Sigmoid colon (tissue), 7 donors: Measurements from ENCODE around the gene GPAT2. TPM values are rescaled to one million over a fixed set of nuclear protein-coding genes. Genes with fewer than 3 reads are reported as not detected.
"Not testable (repeated sequence)": the region's sequence is repeated elsewhere in the genome, so short reads cannot be mapped to it uniquely, and the experiment has no call there.

ENCODE experiments used
- DNase-seq: peaks from one replicate; pipeline ENCODE4 v3.0.0-alpha.2; 2019
- H3K27ac ChIP-seq, 4 donors: fragments of 200-600 bp; sonication (generic); one replicate each; pipeline ENCODE4 v1.5.1; 2016 to 2019; ENCODE audit warnings: mild to moderate bottlenecking in 1 of 4
- H3K27me3 ChIP-seq, 3 donors: fragments of 200-600 bp; sonication (generic); one replicate each; pipeline ENCODE4 v1.5.1; 2019; ENCODE audit warnings: mild to moderate bottlenecking in 1 of 3
- H3K36me3 ChIP-seq, 4 donors: fragments of 200-600 bp; sonication (generic); one replicate each; pipeline ENCODE4 v1.5.1; 2016 to 2019
- H3K4me1 ChIP-seq, 4 donors: fragments of 200-600 bp; sonication (generic); one replicate each; pipeline ENCODE4 v1.5.1; 2017 to 2019
- H3K4me3 ChIP-seq, 4 donors: fragments of 200-600 bp; sonication (generic); one replicate each; pipeline ENCODE4 v1.5.1; 2017 to 2019; ENCODE audit warnings: mild to moderate bottlenecking in 2 of 4, moderate library complexity in 1 of 4
- H3K9me3 ChIP-seq, 4 donors: fragments of 200-600 bp in 3 of 4; sonication (generic) in 3 of 4; one replicate each; pipeline versions ENCODE4 v1.5.1 to v1.6.1; 2013 to 2019
- WGBS, 2 donors: extraction: QIAGEN DNeasy Blood & Tissue Kit; methylation state at CpG; one replicate each; pipeline ENCODE4 v1.1.7; 2013; 5-methylcytosine and 5-hydroxymethylcytosine counted together
- intact Hi-C: fragments of 100-400 bp; cut with DNase I; formaldehyde crosslinking; loops from one replicate; pipeline ENCODE4 v1.15.1; 2023
- polyA plus RNA-seq, 3 donors: library from polyadenylated mRNA; stranded (reverse); fragments of 200-250 nt; gene quantifications; one replicate each; pipeline ENCODE4 v1.2.3, GENCODE V29; 2013
- total RNA-seq, 4 donors: library from RNA; depleted of rRNA; stranded (reverse); fragments of >200 nt; gene quantifications; one replicate each; pipeline ENCODE4 v1.1.0, GENCODE V29; 2016
- donor health status: healthy with polysubstance abuse.
- donor health status: Bipolar disorder and iron deficiency.
- donor health status: healthy.

The GPAT2 gene
- total and polyA plus RNA-seq, 7 donors, result 0.23 to 5.1 (median 1.8) TPM

DNA sequence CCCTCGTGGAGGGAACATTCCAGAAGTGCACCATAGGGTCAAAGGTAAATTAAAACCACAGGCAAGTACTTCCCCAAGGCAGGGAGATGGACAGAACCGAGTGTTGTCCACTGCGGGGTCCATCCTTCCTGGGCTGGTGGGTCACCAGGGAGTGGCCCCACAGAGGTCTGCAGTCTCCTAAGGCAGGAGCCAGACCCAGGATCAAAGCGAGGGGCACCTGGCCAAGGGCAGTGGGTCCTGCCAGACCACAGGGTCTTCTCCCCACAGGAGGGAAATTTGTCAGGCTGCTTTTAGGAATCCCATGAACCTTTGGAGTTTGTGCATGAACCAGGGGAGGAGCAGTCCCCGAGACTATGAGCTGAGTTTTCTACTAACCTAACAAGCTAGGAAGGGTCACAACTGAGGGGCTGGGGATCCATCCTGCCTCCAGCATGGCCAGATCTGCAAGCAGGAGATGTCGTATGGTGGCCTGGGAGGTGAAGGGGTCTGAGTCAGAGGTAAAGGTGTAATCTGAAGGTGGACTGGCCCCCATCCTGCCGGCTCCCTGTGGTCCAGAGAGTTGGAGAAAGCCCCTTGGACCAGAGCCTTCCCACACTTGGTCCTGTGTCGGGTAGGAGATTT, 26.6 kb upstream of the GPAT2 start:
- H3K4me1 ChIP-seq, H3K27me3 ChIP-seq, H3K9me3 ChIP-seq, H3K4me3 ChIP-seq, H3K36me3 ChIP-seq, H3K27ac ChIP-seq, DNase-seq, intact Hi-C loops: not testable (repeated sequence)
- 77 to 84% methylated on average over 8 of the region's 8 CpGs for WGBS, 2 donors

DNA sequence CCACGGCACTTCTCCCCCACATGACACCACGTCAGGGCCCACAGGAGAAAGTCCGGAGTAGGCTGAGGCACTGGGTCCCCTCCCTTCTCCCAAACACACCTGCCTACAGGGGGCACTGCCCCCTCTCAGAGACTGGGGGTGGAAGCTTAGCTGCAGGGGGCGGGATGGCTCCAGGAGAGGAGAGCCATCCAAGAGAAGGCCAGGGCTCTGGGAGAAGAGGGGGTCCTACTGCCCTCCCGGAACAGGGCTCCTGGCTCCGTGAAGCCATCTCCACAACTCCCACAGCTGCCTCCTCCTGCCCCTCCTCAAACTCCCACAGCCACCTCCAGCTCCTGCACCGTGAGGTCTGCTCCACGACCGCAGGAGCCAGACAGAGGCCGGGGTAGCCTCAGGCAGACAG, 25.6 kb upstream of the GPAT2 start:
- H3K27ac ChIP-seq, intact Hi-C loops, H3K4me3 ChIP-seq, H3K9me3 ChIP-seq, H3K4me1 ChIP-seq, H3K36me3 ChIP-seq, DNase-seq, H3K27me3 ChIP-seq: not testable (repeated sequence)
- 65 to 80% methylated on average over 7 to 9 of the region's 10 CpGs for WGBS, 2 donors

DNA sequence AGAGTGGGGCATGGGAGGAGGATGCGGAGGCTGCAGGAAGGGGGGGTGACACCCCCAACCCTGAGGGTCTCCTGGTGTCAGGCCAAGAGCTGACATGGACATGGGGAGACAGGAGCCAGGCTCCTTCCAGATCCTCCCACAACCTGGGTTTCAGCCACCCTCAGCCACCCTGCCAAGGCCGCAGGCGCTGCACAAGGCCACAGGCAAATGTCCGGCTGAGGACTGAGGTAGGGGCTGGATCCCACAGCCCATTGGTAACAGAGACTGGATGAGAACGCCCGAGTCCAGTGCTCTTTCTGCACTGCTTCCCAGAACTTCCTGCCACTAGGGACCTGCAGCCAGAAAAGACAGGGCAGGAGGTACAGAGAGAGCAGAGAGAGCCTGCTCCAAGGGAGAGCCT, 24.7 kb upstream of the GPAT2 start:
- H3K36me3 ChIP-seq, H3K27ac ChIP-seq, H3K4me1 ChIP-seq, H3K4me3 ChIP-seq, H3K27me3 ChIP-seq, H3K9me3 ChIP-seq, intact Hi-C loops, DNase-seq: not testable (repeated sequence)
- WGBS, 2 donors, result 90 to 93% methylated on average over 5 of the region's 6 CpGs

DNA sequence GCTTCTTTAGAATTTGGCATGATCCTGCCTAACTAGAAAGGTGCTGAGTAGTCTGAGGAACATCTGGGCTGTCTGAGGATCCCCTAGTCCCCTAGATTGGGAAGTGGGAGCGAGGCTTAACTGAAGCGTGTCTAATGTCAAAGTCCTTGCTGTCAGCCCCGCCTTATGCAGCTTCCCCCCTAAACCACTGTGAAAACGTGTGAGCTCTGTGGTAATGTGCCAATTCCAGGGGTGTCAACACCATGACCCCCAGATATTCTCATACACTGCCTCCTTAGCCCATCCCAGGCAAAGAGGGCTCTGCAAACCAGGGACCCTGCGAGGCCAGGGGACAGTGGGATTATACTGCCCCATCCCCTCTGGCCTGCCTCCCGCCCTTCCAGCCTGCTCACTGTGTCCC, 21.1 kb upstream of the GPAT2 start:
- H3K27ac ChIP-seq, H3K36me3 ChIP-seq, H3K4me3 ChIP-seq, H3K27me3 ChIP-seq, H3K4me1 ChIP-seq, H3K9me3 ChIP-seq, intact Hi-C loops, DNase-seq: not testable (repeated sequence)
- 61 to 62% methylated on average over 2 to 3 of the region's 6 CpGs for WGBS, 2 donors

DNA sequence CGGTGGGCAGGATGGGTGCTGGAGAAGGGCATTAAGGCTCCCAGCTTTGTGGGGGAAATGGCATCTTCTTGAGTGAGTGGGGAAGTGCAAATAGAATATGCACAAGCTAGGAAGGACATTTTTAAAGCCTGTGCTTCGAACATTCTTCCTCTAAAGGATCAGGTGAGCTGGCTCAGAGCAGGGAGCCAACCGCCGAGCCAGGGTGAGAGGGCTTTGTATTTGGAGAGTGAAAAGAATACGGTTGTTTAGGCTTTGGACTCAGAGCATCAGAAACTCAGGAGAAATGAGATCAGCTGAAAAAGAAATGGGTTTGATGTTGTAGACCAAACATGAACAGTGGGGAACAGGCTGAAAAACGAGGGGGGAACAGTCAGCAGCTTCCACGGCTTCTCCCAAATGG, 19.8 kb upstream of the GPAT2 start:
- H3K9me3 ChIP-seq, H3K27me3 ChIP-seq, H3K36me3 ChIP-seq, H3K4me3 ChIP-seq, H3K27ac ChIP-seq, DNase-seq, H3K4me1 ChIP-seq, intact Hi-C loops: not testable (repeated sequence)
- 87 to 88% methylated on average over 6 of the region's 7 CpGs for WGBS, 2 donors

DNA sequence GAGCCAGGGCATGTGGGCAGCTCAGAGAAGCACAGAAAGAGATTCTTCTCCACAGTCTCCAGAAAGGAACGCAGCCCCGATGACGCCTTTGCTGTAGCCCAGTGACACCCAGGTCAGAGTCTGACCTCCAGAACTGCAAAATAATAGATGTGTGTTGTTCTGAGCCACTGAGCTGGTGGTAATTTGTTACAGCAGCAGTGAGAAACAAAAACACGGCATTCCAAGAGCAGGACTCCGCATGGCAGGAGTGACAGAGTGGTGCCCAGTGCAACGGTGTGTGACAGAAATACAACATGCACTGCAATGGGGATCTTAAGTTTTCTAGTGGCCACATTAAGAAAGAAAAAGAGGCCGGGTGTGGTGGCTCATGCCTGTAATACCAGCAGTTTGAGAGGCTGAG, 18.7 kb upstream of the GPAT2 start:
- H3K4me1 ChIP-seq, H3K27me3 ChIP-seq, H3K4me3 ChIP-seq, intact Hi-C loops, H3K9me3 ChIP-seq, H3K27ac ChIP-seq, H3K36me3 ChIP-seq, DNase-seq: not testable (repeated sequence)
- WGBS, 2 donors, result 91 to 94% methylated on average over 7 of the region's 7 CpGs

DNA sequence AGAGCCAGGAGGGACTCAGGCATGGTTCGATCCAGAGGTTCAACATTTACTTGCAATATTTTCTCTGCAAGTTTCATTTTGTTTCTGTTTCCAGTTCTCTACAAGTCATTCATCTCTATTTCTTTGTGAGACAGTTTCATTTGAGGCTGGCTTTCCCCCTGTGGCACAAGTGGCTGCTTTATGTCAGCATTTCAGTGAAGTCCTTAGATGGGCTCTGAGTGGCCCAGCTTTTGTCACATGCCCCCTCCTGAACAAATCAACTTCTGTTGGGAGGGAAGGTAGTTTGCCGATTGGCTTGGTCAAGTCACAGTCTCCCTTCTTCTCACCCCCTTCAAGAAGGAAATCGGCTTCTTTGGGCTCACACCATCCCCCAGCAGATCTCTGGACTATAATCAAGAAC, 17.9 kb upstream of the GPAT2 start:
- intact Hi-C loops, H3K27ac ChIP-seq, H3K4me1 ChIP-seq, H3K36me3 ChIP-seq, H3K4me3 ChIP-seq, H3K9me3 ChIP-seq, DNase-seq, H3K27me3 ChIP-seq: not testable (repeated sequence)
- WGBS, 2 donors, result 89 to 90% methylated on average over 2 of the region's 3 CpGs

DNA sequence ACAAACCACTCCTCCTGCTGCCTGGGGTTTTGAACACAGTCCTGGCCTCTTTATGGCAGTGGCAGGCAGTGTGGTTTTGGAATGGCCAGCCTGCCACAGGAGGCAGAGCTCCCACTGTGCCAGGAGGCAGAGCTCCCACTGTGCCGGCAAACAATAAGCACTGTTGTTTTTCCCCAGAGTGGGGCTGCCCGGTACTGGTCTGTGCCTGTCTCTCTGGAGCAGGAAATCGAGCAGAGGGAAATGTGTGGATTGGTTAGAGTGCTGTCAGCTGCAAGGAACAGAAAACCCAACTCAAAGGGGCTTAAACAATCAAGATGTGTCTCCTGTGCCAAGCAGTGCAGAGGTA, 15.2 kb upstream of the GPAT2 start:
- H3K27ac ChIP-seq, H3K4me3 ChIP-seq, H3K9me3 ChIP-seq, H3K27me3 ChIP-seq, H3K36me3 ChIP-seq, intact Hi-C loops, DNase-seq, H3K4me1 ChIP-seq: not testable (repeated sequence)
- no CpG with 5 or more reads among the region's 3 CpGs for WGBS, 2 donors

DNA sequence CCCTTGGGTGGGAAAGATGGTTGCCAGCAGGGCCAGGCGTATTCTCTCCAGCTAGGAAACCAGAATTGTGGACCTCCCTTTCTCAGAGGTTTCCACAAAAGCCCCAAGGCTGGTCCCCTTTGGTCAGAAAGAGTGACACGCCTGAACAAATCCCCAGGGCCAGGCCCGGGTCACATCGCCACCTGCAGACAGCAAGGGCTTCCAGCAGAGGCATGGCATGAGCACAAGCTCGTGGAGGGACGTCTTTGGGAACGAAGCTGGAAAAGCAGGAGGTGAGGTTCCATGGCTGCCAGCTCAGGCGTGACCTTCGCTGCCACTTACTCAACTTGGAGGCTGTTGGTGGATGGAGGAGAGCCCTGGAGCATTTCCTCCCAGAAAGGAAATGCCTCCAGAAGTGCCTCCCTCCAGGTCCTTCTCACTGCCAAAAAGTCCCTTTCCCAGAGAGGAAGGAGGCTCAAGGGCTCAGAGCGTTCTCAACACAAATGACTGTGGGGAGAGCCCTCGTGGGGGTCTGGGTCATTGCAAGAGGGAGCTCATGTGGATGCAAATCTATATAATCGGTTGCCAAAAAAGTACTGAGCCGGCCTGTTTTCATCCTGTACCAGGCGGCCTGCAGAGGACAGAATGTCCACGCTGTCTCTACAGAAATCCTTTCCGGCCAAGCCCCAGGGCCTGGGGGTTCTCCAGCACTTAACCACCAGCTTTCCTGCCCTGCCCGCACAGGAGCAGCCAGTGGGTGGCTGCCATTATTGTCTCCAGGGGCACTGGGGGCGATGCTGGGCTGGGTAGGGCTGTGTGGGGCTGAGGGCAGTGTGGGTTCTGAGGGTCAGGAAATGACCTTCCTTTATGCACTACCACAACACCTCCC, 14.6 kb upstream of the GPAT2 start:
- WGBS, 2 donors, result 41 to 46% methylated on average over 10 to 11 of the region's 18 CpGs
- H3K27me3 ChIP-seq, H3K27ac ChIP-seq, H3K4me1 ChIP-seq, DNase-seq, H3K9me3 ChIP-seq, H3K36me3 ChIP-seq, H3K4me3 ChIP-seq, intact Hi-C loops: not testable (repeated sequence)

DNA sequence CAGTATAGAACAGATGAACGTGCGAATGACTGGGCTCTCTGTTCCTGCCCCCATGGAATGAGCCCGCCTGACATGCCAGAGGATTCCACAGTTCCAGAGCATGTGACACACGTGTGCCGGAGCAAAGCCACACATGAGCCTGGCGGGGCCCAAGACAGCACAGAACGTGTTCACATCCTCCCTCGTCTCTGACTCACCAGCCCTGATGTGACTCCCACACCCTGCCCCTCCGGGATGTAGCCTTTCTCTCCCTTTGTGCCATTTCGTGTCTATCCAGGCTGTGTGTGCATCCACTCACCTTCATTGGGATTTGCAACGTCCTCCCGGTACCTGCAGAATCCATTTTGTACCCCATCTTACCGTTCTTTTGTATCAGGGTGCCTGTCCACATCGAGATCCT, 838 bp upstream of the GPAT2 start:
- no CpG with 5 or more reads among the region's 14 CpGs for whole genome bisulfite sequencing, 2 donors

DNA sequence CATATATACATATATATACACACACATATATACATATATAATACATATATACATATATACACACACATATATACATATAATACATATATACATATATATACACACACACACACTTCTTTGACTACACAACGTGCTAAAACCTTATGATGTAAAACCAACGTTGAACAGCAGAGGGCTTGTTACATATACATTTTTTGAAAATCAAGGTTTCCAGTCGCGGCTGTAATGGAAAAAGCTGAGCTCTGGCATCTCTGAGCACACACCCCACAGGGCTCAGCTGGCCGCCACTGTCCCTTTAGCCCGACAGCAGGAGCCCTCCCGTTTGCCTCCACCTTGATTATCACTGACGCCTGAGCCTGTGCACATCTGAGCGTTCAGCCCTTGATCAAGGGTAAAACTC, 719 bp downstream of the GPAT2 start:
- DNase-seq, H3K36me3 ChIP-seq, intact Hi-C loops, H3K4me3 ChIP-seq, H3K9me3 ChIP-seq, H3K4me1 ChIP-seq, H3K27ac ChIP-seq, H3K27me3 ChIP-seq: not testable (repeated sequence)
- no CpG with 5 or more reads among the region's 9 CpGs for WGBS, 2 donors

More for the DNA sequence above, 838 bp upstream of the GPAT2 start:
- H3K4me3 ChIP-seq, H3K9me3 ChIP-seq, DNase-seq, H3K36me3 ChIP-seq, H3K27me3 ChIP-seq, H3K27ac ChIP-seq, H3K4me1 ChIP-seq, intact Hi-C loops: not testable (repeated sequence)

DNA sequence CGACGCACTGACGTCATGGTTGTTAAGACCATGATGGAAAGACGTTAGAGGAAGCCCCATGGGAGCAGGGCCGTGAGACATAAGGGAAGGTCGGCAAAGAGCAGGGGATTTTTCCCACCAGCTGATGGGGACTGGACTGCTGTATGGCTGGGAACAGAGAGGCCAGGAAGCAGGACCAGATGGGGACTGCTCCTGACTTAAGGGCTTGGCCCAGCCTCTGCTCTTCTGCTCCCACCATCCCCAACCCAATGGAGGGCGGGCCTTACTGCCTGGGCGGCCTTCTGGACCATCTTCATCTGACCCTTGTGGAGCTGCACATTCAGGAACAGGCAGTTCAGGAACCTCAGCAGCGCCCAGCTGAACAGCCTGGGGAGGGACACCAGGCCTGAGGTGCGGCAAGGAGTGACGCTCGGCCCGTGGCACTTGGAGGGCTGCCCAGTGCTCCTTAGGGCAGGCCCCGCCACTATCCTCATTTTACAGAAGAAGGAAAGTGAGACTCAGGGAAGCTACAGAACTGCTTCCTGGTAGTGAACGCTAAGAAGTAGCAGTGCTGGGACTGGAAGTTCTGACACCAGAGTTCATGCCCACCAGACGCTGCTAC, 6.9 kb downstream of the GPAT2 start:
- H3K9me3 ChIP-seq, H3K27me3 ChIP-seq, H3K36me3 ChIP-seq, H3K4me3 ChIP-seq, DNase-seq, H3K4me1 ChIP-seq, H3K27ac ChIP-seq: not testable (repeated sequence)
- intact Hi-C loops, result loop anchor here (10.0 kb wide), 1 partner anchor 87 kb away; the partner anchor contains the start of gene ADRA2B
- no CpG with 5 or more reads among the region's 16 CpGs for WGBS, 2 donors

DNA sequence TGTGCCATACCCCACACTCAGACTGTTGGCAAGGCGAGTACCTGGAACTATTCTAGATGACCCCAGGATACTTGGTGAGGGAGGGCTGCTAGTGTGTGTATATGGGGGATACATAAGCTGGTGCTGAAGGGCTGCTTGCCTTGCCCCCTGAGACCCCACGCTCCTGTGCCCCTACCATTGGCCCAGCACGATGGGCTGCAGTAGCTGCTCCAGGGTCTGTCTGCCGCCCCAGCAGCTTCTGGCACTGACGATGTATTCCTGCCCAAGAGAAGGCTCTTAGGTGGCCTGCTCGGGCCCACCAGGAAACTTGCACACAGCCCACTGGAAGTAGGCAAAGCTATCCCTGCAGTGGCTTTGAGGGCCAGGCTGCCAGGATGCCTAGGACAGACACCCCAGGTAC, 9.0 kb downstream of the GPAT2 start:
- not testable (repeated sequence) for H3K36me3 ChIP-seq, H3K4me3 ChIP-seq, DNase-seq, H3K27ac ChIP-seq, H3K27me3 ChIP-seq, H3K9me3 ChIP-seq, H3K4me1 ChIP-seq
- intact Hi-C loops, result loop anchor here (10.0 kb wide), 1 partner anchor 89 kb away; the partner anchor contains the start of gene ADRA2B
- 94 to 98% methylated on average over 6 of the region's 6 CpGs for WGBS, 2 donors
